ENCODE data around the gene CCDC170.

The CCDC170 gene

DNA sequence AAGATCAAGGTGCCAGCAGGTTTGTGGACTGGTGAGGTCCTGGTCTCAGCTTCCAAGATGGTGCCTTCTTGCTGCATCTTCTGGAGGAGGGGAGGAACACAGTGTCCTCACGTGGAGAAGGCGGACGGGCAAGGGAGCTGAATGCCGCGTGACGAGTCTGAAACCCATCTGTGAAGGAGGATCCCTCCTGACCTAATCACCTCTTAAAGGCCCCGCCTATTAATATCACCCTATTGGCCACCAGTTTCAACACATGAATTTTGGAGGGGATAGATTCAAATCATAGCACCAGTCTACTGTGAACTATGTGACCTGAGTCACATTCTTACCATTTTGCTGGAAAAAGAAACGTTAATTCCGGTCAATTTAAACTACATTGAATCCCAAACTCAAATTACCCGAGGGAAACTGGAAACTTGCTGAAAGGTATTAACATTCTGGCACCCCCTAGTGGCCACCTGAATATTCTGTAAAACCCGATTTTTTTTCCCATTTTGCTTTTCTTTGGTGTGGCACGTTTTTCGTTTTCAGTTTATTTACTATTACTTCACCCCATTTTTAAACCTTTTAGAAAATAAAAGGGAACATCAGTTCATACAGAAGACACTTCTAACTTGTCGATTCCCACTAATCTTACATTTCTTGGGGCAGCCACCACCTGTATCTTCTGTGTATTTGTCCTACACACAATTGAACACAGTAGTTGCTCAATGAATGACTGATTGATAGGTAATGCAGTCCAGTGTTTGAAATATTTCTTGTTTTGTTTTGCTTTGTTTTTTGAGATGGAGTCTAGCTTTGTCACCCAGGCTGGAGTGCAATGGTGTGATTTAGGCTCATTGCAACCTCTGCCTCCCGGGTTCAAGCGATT is 17.9 kb upstream of the CCDC170 start:
- Histone ChIP-seq H3K36me3 (ENCODE audit: insufficient read depth, low read length) (no peaks in the 10 kb centered on the region), H3K27ac (ENCODE audit: low read length) (no peak overlapping the region), H4K20me1 (ENCODE audit: insufficient read depth, low read length) (no peaks in the 10 kb centered on the region), H2AFZ (ENCODE audit: low read depth, low read length) (peak overlapping the region; percentile 23), H3K27me3 (ENCODE audit: insufficient read depth, low read length, poor library complexity) (no peaks in the 10 kb centered on the region), H3K4me3 (ENCODE audit: low read depth in 1 of 2, low read length in 2 of 2) (no peak overlapping the region), H3K9ac (ENCODE audit: low read depth, low read length) (no peak overlapping the region), H3K4me1 (ENCODE audit: insufficient read depth, low read length) (peaks cover 7% of the 10 kb centered on the region), H3K9me3 (ENCODE audit: insufficient read depth, low read length, severe bottlenecking) (no peaks in the 10 kb centered on the region), H3K79me2 (ENCODE audit: insufficient read depth, low read length) (no peaks in the 10 kb centered on the region), H3K4me2 (ENCODE audit: insufficient read depth, low read length) (peak overlapping the region; percentile 13; the same call in 1 of the 2 replicates)
- TF ChIP-seq EZH2 (IDR thresholded peaks at IDR 0.05; ENCODE audit: borderline replicate concordance, low read depth, low read length, severe bottlenecking), result no peak
- TF ChIP-seq, protein P1, sequence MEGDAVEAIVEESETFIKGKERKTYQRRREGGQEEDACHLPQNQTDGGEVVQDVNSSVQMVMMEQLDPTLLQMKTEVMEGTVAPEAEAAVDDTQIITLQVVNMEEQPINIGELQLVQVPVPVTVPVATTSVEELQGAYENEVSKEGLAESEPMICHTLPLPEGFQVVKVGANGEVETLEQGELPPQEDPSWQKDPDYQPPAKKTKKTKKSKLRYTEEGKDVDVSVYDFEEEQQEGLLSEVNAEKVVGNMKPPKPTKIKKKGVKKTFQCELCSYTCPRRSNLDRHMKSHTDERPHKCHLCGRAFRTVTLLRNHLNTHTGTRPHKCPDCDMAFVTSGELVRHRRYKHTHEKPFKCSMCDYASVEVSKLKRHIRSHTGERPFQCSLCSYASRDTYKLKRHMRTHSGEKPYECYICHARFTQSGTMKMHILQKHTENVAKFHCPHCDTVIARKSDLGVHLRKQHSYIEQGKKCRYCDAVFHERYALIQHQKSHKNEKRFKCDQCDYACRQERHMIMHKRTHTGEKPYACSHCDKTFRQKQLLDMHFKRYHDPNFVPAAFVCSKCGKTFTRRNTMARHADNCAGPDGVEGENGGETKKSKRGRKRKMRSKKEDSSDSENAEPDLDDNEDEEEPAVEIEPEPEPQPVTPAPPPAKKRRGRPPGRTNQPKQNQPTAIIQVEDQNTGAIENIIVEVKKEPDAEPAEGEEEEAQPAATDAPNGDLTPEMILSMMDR (IDR thresholded peaks at IDR 0.05; ENCODE audit: borderline replicate concordance, extremely low read depth, low read length, poor library complexity, severe bottlenecking), result peak; percentile 82
- DNase-seq (peak; percentile 42), ATAC-seq (ENCODE audit: insufficient read depth, low read depth) (peak; percentile 50; the same call in 1 of the 3 replicates)

DNA sequence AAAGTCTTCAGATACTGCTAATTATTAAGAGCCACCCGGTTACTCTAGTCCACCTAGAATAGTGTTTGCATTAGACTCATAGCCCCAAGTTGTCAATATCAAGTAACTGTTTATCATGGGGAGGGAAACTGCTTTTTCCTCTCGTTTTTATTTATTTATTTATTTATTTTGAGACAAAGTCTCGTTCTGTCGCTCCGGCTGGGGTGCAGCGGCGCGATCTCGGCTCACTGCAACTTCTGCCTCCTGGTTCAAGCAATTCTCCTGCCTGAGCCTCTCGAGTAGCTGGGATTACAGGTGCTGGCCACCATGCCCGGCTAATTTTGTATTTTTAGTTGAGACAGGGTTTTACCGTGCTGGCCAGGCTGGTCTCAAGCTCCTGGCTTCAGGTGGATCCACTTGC is 16.1 kb upstream of the CCDC170 start:
- Histone ChIP-seq H3K27ac (ENCODE audit: low read length) (no peak overlapping the region), H3K36me3 (ENCODE audit: insufficient read depth, low read length) (no peaks in the 10 kb centered on the region), H3K4me2 (ENCODE audit: insufficient read depth, low read length) (no peak overlapping the region), H3K9ac (ENCODE audit: low read depth, low read length) (no peak overlapping the region), H3K4me1 (ENCODE audit: insufficient read depth, low read length) (peaks cover 7% of the 10 kb centered on the region), H3K27me3 (ENCODE audit: insufficient read depth, low read length, poor library complexity) (no peaks in the 10 kb centered on the region), H3K9me3 (ENCODE audit: insufficient read depth, low read length, severe bottlenecking) (no peaks in the 10 kb centered on the region), H3K79me2 (ENCODE audit: insufficient read depth, low read length) (no peaks in the 10 kb centered on the region), H2AFZ (ENCODE audit: low read depth, low read length) (no peak overlapping the region), H4K20me1 (ENCODE audit: insufficient read depth, low read length) (no peaks in the 10 kb centered on the region), H3K4me3 (ENCODE audit: low read depth in 1 of 2, low read length in 2 of 2) (no peak overlapping the region)
- no peak for ATAC-seq (ENCODE audit: insufficient read depth, low read depth)
- no peak for TF ChIP-seq EZH2 (IDR thresholded peaks at IDR 0.05; ENCODE audit: borderline replicate concordance, low read depth, low read length, severe bottlenecking)
- TF ChIP-seq, protein P1 (IDR thresholded peaks at IDR 0.05; ENCODE audit: borderline replicate concordance, extremely low read depth, low read length, poor library complexity, severe bottlenecking), result no peak
- DNase-seq, result no peak

DNA sequence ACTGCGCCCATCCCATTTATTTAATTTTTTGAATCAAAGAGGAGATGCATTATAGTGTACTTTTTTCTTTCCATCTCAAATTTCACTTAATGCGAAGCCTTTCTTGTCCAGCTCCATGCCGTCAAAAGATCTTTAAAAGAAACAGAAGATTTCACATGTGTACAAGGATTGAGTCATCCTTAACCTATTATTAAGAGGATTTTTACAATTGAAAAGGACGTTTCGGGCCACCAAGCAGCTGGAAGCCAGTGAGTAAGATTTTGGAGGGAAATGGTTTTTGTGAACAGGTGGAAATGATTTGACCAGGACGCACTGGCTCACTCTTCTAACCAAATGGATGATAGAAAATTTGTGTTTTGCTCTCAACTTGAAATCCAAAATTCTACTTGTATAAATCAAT is 15.1 kb upstream of the CCDC170 start:
- Histone ChIP-seq H3K4me1 (ENCODE audit: insufficient read depth, low read length) (peaks cover 7% of the 10 kb centered on the region), H3K36me3 (ENCODE audit: insufficient read depth, low read length) (no peaks in the 10 kb centered on the region), H4K20me1 (ENCODE audit: insufficient read depth, low read length) (no peaks in the 10 kb centered on the region), H3K27ac (ENCODE audit: low read length) (no peak overlapping the region), H3K9ac (ENCODE audit: low read depth, low read length) (no peak overlapping the region), H3K4me2 (ENCODE audit: insufficient read depth, low read length) (no peak overlapping the region), H2AFZ (ENCODE audit: low read depth, low read length) (no peak overlapping the region), H3K4me3 (ENCODE audit: low read depth in 1 of 2, low read length in 2 of 2) (no peak overlapping the region), H3K9me3 (ENCODE audit: insufficient read depth, low read length, severe bottlenecking) (no peaks in the 10 kb centered on the region), H3K79me2 (ENCODE audit: insufficient read depth, low read length) (no peaks in the 10 kb centered on the region), H3K27me3 (ENCODE audit: insufficient read depth, low read length, poor library complexity) (no peaks in the 10 kb centered on the region)
- ATAC-seq (ENCODE audit: insufficient read depth, low read depth) (no peak), DNase-seq (no peak)
- TF ChIP-seq EZH2 (IDR thresholded peaks at IDR 0.05; ENCODE audit: borderline replicate concordance, low read depth, low read length, severe bottlenecking), result no peak
- TF ChIP-seq, protein P1 (IDR thresholded peaks at IDR 0.05; ENCODE audit: borderline replicate concordance, extremely low read depth, low read length, poor library complexity, severe bottlenecking), result no peak
